H1 (cell line): ENCODE measurements around the gene TP53RK. TPM values are rescaled to one million over a fixed set of nuclear protein-coding genes. Genes with fewer than 3 reads are reported as not detected.

ENCODE experiments used
- ASH2L ChIP-seq: fragments of 200-600, 300-600 bp; sonication (generic); IDR thresholded peaks from one replicate; pipeline ENCODE4 v1.7.1; 2017; ENCODE audit warnings: low read length
- ATF3 ChIP-seq: IDR thresholded peaks from 2 replicates; pipeline ENCODE4 v1.6.1; 2011; ENCODE audit warnings: low read depth, mild to moderate bottlenecking, low read length; ENCODE audit not compliant: insufficient read depth
- HDAC6 ChIP-seq: IDR thresholded peaks from one replicate; pipeline ENCODE4 v1.7.1; 2012; ENCODE audit warnings: low read depth, mild to moderate bottlenecking, inconsistent platforms, low read length, moderate library complexity
- JUN ChIP-seq: IDR thresholded peaks from 2 replicates; pipeline ENCODE4 v1.6.1; 2011; ENCODE audit warnings: low read depth, mild to moderate bottlenecking, improper control_type of control experiment, low read length
- MAX ChIP-seq: IDR thresholded peaks from 2 replicates; pipeline ENCODE4 v1.6.1; 2012; ENCODE audit warnings: inconsistent platforms
- NANOG ChIP-seq: IDR thresholded peaks from 2 replicates; pipeline ENCODE4 v1.6.1; 2011; ENCODE audit warnings: low read length, low read depth, mild to moderate bottlenecking, inconsistent platforms; ENCODE audit not compliant: insufficient read depth, poor library complexity, severe bottlenecking
- PHF8 ChIP-seq: fragments of 200-600 bp; sonication (generic); conservative IDR thresholded peaks from 2 replicates; pipeline ENCODE4 v1.7.1; 2012; ENCODE audit warnings: low read depth, mild to moderate bottlenecking, inconsistent platforms, low read length, moderate library complexity
- SP2 ChIP-seq: IDR thresholded peaks from 2 replicates; pipeline ENCODE4 v1.6.1; 2012; ENCODE audit warnings: mild to moderate bottlenecking, low read length, inconsistent platforms
- USF2 ChIP-seq: IDR thresholded peaks from 2 replicates; pipeline ENCODE4 v1.6.1; 2011; ENCODE audit warnings: low read length, improper control_type of control experiment
- polyA plus RNA-seq, 7 experiments: library from polyadenylated mRNA; depleted of rRNA in 3 of 7; stranded (reverse) in 5 of 7; unstranded in 2 of 7; fragments of >200 nt in 5 of 7; fragments of 200-250 nt in 2 of 7; gene quantifications; 1 replicate in 5 of 7; 2 replicates in 1 of 7; 4 replicates in 1 of 7; pipeline versions ENCODE4 v1.2.1 to v1.2.3, GENCODE V29; 2011 to 2013; ENCODE audit warnings: missing spikeins in 2 of 7, mixed read lengths in 2 of 7
- total RNA-seq: library from RNA; stranded (reverse); fragmentation: NEBNext Ultra II Directional; extraction: Animal tissue kit (Norgen Biotek cat#: 25700); gene quantifications from 2 replicates; pipeline ENCODE4 v1.2.1, GENCODE V29; 2021

Gene TP53RK
- total and polyA plus RNA-seq, 2 of the 8 experiments (the other 6 are each of a cell fraction or from before 2014, with no cell fraction given) = 8.5 to 16.3 TPM

GRCh38 chr20:46688151-46689081, 828 bp downstream of the TP53RK start (continued):
- TF ChIP-seq NANOG = no peak
- peak; percentile 48 for TF ChIP-seq MAX
- TF ChIP-seq USF2 = 0 out of 2 replicates have a peak, but pooled peaks have one; percentile 4
- TF ChIP-seq JUN = no peak
- no peak for TF ChIP-seq ATF3
- TF ChIP-seq HDAC6 = no peak
- no peak for TF ChIP-seq SP2
- TF ChIP-seq PHF8 = no peak
- no peak for TF ChIP-seq ASH2L
